Globus pallidus (tissue), 1 donor: ENCODE results near the gene NME7.
A peak's percentile ranks its signal among the peaks of the same experiment; 100 is the strongest.

Source experiments
- DNase-seq: peaks from one replicate; pipeline ENCODE4 v3.0.0-alpha.2; 2015; ENCODE audit warnings: low spot score

NME7 gene

GRCh38 chr1:169151338-169151837 lies 216.2 kb downstream of the NME7 start:
- DNase-seq: no peak

GRCh38 chr1:169150641-169151337 lies 216.8 kb downstream of the NME7 start:
- DNase-seq: no peak

GRCh38 chr1:169149555-169150286 lies 217.9 kb downstream of the NME7 start:
- DNase-seq: no peak

GRCh38 chr1:169148472-169149252 lies 218.9 kb downstream of the NME7 start:
- no peak for DNase-seq

- no peak for DNase-seq
Observed at GRCh38 chr1:169146576-169147214, 220.9 kb downstream of the NME7 start.

GRCh38 chr1:169144941-169145626 lies 222.5 kb downstream of the NME7 start:
- peak; percentile 37 for DNase-seq

- DNase-seq: no peak
Observed at GRCh38 chr1:169143984-169144383, 223.6 kb downstream of the NME7 start.

- no peak for DNase-seq
Observed at GRCh38 chr1:169143346-169143745, 224.3 kb downstream of the NME7 start.

GRCh38 chr1:169142129-169142528 lies 225.5 kb downstream of the NME7 start:
- no peak for DNase-seq

- DNase-seq: no peak
Observed at GRCh38 chr1:169141356-169141755, 226.2 kb downstream of the NME7 start.

- no peak for DNase-seq
Observed at GRCh38 chr1:169138866-169139670, 228.5 kb downstream of the NME7 start.

- no peak for DNase-seq
Observed at GRCh38 chr1:169137357-169137756, 230.2 kb downstream of the NME7 start.

GRCh38 chr1:169133801-169134502 lies 233.6 kb downstream of the NME7 start:
- peak; percentile 72 for DNase-seq

GRCh38 chr1:169133228-169133576 lies 234.4 kb downstream of the NME7 start:
- no peak for DNase-seq

- no peak for DNase-seq
Observed at GRCh38 chr1:169132512-169133227, 234.9 kb downstream of the NME7 start.

GRCh38 chr1:169130683-169131082 lies 236.9 kb downstream of the NME7 start:
- DNase-seq: no peak

- DNase-seq: no peak
Observed at GRCh38 chr1:169129109-169129784, 238.3 kb downstream of the NME7 start.

- no peak for DNase-seq
Observed at GRCh38 chr1:169128562-169128961, 239.0 kb downstream of the NME7 start.

- no peak for DNase-seq
Observed at GRCh38 chr1:169127305-169127704, 240.3 kb downstream of the NME7 start.
